ENCODE results near the gene CARNS1.

DNA sequence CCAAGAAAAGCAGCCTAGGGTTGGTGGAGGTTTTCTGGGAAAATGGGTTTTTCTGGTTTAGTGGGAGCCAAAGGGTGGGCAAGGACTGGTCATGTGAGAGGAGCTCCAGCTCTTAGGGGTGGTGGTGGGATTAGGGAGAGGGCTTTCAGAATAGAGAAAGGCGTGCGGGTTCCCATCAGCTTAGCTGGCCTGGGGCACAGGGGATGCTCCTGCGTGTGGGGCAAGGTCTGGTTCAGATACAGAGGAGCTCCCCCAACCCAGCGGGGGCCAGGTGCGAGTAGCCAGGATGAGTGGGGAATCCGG, 52.9 kb downstream of the CARNS1 start:
- TF ChIP-seq, protein P1, sequence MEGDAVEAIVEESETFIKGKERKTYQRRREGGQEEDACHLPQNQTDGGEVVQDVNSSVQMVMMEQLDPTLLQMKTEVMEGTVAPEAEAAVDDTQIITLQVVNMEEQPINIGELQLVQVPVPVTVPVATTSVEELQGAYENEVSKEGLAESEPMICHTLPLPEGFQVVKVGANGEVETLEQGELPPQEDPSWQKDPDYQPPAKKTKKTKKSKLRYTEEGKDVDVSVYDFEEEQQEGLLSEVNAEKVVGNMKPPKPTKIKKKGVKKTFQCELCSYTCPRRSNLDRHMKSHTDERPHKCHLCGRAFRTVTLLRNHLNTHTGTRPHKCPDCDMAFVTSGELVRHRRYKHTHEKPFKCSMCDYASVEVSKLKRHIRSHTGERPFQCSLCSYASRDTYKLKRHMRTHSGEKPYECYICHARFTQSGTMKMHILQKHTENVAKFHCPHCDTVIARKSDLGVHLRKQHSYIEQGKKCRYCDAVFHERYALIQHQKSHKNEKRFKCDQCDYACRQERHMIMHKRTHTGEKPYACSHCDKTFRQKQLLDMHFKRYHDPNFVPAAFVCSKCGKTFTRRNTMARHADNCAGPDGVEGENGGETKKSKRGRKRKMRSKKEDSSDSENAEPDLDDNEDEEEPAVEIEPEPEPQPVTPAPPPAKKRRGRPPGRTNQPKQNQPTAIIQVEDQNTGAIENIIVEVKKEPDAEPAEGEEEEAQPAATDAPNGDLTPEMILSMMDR (IDR thresholded peaks at IDR 0.05), result no peak
- no peak for TF ChIP-seq POLR2A (IDR thresholded peaks at IDR 0.05)
- TF ChIP-seq POLR2AphosphoS5 (IDR thresholded peaks at IDR 0.05), result no peak
- no peak for TF ChIP-seq EP300 (IDR thresholded peaks at IDR 0.05)

Data from upper lobe of left lung (tissue), 4 donors.